Liver (tissue), 9 donors: ENCODE measurements around the gene APOB. TPM values are rescaled to one million over a fixed set of nuclear protein-coding genes. Genes with fewer than 3 reads are reported as not detected.

ENCODE experiments used
- DNase-seq: peaks from one replicate; pipeline ENCODE4 v3.0.0-alpha.2; 2017; ENCODE audit warnings: low spot score
- H3K27ac ChIP-seq, 2 donors: one replicate each; pipeline ENCODE4 v1.7.0; 2013; ENCODE audit warnings: inconsistent platforms in 2 of 2, low read length in 2 of 2, control low read depth in 1 of 2, low read depth in 1 of 2, mild to moderate bottlenecking in 1 of 2
- H3K27me3 ChIP-seq, 4 donors: one replicate each; pipeline versions ENCODE4 v1.6.1 to v1.7.0; 2013; ENCODE audit warnings: low read length in 3 of 4, inconsistent platforms in 1 of 4, mild to moderate bottlenecking in 1 of 4, moderate library complexity in 1 of 4; ENCODE audit not compliant: control insufficient read depth in 4 of 4, insufficient read depth in 4 of 4
- H3K36me3 ChIP-seq, 4 donors: one replicate each; pipeline versions ENCODE4 v1.6.1 to v1.7.0; 2013; ENCODE audit warnings: low read length in 3 of 4, mild to moderate bottlenecking in 3 of 4, low read depth in 1 of 4, moderate library complexity in 1 of 4; ENCODE audit not compliant: control insufficient read depth in 4 of 4, insufficient read depth in 3 of 4
- H3K4me1 ChIP-seq, 4 donors: one replicate each; pipeline versions ENCODE4 v1.6.1 to v1.7.0; 2013; ENCODE audit warnings: low read length in 3 of 4, mild to moderate bottlenecking in 3 of 4, moderate library complexity in 1 of 4; ENCODE audit not compliant: control insufficient read depth in 4 of 4, insufficient read depth in 4 of 4
- H3K4me3 ChIP-seq, 3 donors: one replicate each; pipeline versions ENCODE4 v1.6.1 to v1.7.0; 2013; ENCODE audit warnings: low read length in 3 of 3, control low read depth in 1 of 3, low read depth in 1 of 3, mild to moderate bottlenecking in 1 of 3
- H3K9ac ChIP-seq, 2 donors: one replicate each; pipeline ENCODE4 v1.7.0; 2013; ENCODE audit warnings: low read length in 2 of 2, mild to moderate bottlenecking in 2 of 2, moderate library complexity in 2 of 2, control low read depth in 1 of 2, low read depth in 1 of 2
- H3K9me3 ChIP-seq, 4 donors: one replicate each; pipeline versions ENCODE4 v1.6.1 to v1.7.0; 2013; ENCODE audit warnings: low read length in 3 of 4; ENCODE audit not compliant: control insufficient read depth in 4 of 4
- ATF3 ChIP-seq: IDR thresholded peaks from 2 replicates; pipeline ENCODE4 v1.6.1; 2016; ENCODE audit warnings: antibody characterized with exemption
- CTCF ChIP-seq: fragments of 150-350 bp; IDR thresholded peaks from 2 replicates; pipeline ENCODE4 v1.5.1; 2017; ENCODE audit warnings: improper control_type of control experiment, low read depth, low read length; ENCODE audit not compliant: missing input control
- EGR1 ChIP-seq, 2 donors: IDR thresholded peaks; 2 replicates each; pipeline ENCODE4 v1.6.1; 2016 to 2018; ENCODE audit warnings: antibody characterized with exemption in 2 of 2, low read depth in 2 of 2
- FOXA1 ChIP-seq: IDR thresholded peaks from 2 replicates; pipeline ENCODE4 v1.6.1; 2016; ENCODE audit warnings: antibody characterized with exemption
- GABPA ChIP-seq, 2 donors: IDR thresholded peaks in 1 of 2; conservative IDR thresholded peaks in 1 of 2; 2 replicates each; pipeline ENCODE4 v1.6.1; 2016; ENCODE audit warnings: antibody characterized with exemption in 2 of 2, mild to moderate bottlenecking in 1 of 2, moderate library complexity in 1 of 2
- HNF4A ChIP-seq, 2 donors: conservative IDR thresholded peaks; 2 replicates each; pipeline ENCODE4 v1.6.1; 2016; ENCODE audit warnings: antibody characterized with exemption in 2 of 2, mild to moderate bottlenecking in 2 of 2
- HNF4G ChIP-seq: IDR thresholded peaks from 2 replicates; pipeline ENCODE4 v1.6.1; 2016; ENCODE audit warnings: antibody characterized with exemption
- JUND ChIP-seq, 2 donors: IDR thresholded peaks; 2 replicates each; pipeline ENCODE4 v1.6.1; 2016; ENCODE audit warnings: antibody characterized with exemption in 2 of 2
- NR2F2 ChIP-seq: IDR thresholded peaks from 2 replicates; pipeline ENCODE4 v1.6.1; 2016; ENCODE audit warnings: antibody characterized with exemption
- RAD21 ChIP-seq, 2 donors: IDR thresholded peaks; 2 replicates each; pipeline ENCODE4 v1.6.1; 2016; ENCODE audit warnings: antibody characterized with exemption in 2 of 2, mild to moderate bottlenecking in 2 of 2
- RXRA ChIP-seq, 2 donors: IDR thresholded peaks; 2 replicates each; pipeline ENCODE4 v1.6.1; 2017 to 2018; ENCODE audit warnings: antibody characterized with exemption in 2 of 2, mild to moderate bottlenecking in 1 of 2
- WGBS: extraction: QIAGEN DNeasy Blood & Tissue Kit; methylation state at CpG from one replicate; pipeline ENCODE4 v1.1.7; 2013; 5-methylcytosine and 5-hydroxymethylcytosine counted together
- polyA plus RNA-seq, 2 donors: library from polyadenylated mRNA; stranded (reverse) in 1 of 2; unstranded in 1 of 2; fragments of 200-250 nt in 1 of 2; fragments of >200 nt in 1 of 2; fragmentation: Nextera tagmentation in 1 of 2; extraction: Ambion mirVana in 1 of 2; gene quantifications; one replicate each; pipeline versions ENCODE4 v1.2.1 to v1.2.3, GENCODE V29; 2013 to 2015
- total RNA-seq, 2 donors: library from RNA; depleted of rRNA; stranded (reverse); fragments of >200 nt; gene quantifications; one replicate each; pipeline ENCODE4 v1.2.3, GENCODE V29; 2014
- TF ChIP-seq, protein P1 (sequence below): IDR thresholded peaks from 2 replicates; pipeline ENCODE4 v1.6.1; 2016; ENCODE audit warnings: antibody characterized with exemption, mild to moderate bottlenecking
- TF ChIP-seq, protein P2 (sequence below): IDR thresholded peaks from 2 replicates; pipeline ENCODE4 v1.6.1; 2016; ENCODE audit warnings: antibody characterized with exemption
- donor health status: healthy.
- donor health status: healthy.
- donor health status: healthy.
- donor health status: healthy.
- donor health status: healthy.

The APOB gene
- total and polyA plus RNA-seq, 4 donors: 431 to 2,949 (median 1,463) TPM

DNA sequence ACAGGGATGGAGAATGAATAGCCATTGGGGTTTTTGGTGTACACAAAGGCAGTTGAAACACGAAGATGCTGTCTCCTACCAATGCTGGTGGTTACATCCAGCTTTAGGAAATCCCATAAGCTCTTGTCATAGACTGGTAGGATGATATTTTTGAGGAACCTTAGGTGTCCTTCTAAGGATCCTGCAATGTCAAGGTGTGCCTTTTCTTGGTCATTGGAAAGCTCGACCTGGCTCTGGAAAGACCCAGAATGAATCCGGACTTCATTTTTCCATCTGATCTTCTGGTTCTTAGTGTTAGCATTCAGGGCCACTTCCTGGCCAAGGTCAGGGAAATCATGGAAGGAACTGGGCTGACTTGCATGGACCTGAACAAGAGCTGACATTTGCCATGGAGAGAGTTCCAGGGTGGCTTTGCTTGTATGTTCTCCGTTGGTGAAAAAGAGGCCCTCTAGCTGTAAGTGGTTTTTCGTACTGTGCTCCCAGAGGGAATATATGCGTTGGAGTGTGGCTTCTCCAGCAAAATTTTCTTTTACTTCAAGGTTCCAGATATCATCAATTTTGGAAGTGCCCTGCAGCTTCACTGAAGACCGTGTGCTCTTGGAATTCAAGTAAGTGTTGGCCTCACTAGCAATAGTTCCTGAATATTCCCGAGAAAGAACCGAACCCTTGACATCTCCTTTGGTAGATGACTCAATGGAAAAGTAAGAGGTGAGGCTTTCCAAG lies 38.0 kb downstream of the APOB start:
- Histone ChIP-seq H3K27me3 (no peaks in the 10 kb centered on the region), H3K36me3 (peaks cover 12 to 81% (median 70%) of the 10 kb centered on the region in 4 donors), H3K9me3 (no peaks in the 10 kb centered on the region), H3K4me3 (no peak overlapping the region), H3K4me1 (no peaks in the 10 kb centered on the region), H3K27ac (no peak overlapping the region), H3K9ac (no peak overlapping the region)
- no peak for DNase-seq
- WGBS: 91% methylated on average over 9 of the region's 9 CpGs
- peak in 1 of 2 donors; percentile 61 for TF ChIP-seq JUND (IDR thresholded peaks at IDR 0.05)
- TF ChIP-seq GABPA (IDR thresholded peaks at IDR 0.05 in 1 of 2, conservative IDR thresholded peaks at IDR 0.05 in 1 of 2): no peak
- TF ChIP-seq CTCF: no peak
- TF ChIP-seq, protein P1, sequence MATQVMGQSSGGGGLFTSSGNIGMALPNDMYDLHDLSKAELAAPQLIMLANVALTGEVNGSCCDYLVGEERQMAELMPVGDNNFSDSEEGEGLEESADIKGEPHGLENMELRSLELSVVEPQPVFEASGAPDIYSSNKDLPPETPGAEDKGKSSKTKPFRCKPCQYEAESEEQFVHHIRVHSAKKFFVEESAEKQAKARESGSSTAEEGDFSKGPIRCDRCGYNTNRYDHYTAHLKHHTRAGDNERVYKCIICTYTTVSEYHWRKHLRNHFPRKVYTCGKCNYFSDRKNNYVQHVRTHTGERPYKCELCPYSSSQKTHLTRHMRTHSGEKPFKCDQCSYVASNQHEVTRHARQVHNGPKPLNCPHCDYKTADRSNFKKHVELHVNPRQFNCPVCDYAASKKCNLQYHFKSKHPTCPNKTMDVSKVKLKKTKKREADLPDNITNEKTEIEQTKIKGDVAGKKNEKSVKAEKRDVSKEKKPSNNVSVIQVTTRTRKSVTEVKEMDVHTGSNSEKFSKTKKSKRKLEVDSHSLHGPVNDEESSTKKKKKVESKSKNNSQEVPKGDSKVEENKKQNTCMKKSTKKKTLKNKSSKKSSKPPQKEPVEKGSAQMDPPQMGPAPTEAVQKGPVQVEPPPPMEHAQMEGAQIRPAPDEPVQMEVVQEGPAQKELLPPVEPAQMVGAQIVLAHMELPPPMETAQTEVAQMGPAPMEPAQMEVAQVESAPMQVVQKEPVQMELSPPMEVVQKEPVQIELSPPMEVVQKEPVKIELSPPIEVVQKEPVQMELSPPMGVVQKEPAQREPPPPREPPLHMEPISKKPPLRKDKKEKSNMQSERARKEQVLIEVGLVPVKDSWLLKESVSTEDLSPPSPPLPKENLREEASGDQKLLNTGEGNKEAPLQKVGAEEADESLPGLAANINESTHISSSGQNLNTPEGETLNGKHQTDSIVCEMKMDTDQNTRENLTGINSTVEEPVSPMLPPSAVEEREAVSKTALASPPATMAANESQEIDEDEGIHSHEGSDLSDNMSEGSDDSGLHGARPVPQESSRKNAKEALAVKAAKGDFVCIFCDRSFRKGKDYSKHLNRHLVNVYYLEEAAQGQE: no peak
- TF ChIP-seq RAD21 (IDR thresholded peaks at IDR 0.05): no peak
- TF ChIP-seq HNF4A (conservative IDR thresholded peaks at IDR 0.05): no peak
- no peak for TF ChIP-seq ATF3
- TF ChIP-seq, protein P2, sequence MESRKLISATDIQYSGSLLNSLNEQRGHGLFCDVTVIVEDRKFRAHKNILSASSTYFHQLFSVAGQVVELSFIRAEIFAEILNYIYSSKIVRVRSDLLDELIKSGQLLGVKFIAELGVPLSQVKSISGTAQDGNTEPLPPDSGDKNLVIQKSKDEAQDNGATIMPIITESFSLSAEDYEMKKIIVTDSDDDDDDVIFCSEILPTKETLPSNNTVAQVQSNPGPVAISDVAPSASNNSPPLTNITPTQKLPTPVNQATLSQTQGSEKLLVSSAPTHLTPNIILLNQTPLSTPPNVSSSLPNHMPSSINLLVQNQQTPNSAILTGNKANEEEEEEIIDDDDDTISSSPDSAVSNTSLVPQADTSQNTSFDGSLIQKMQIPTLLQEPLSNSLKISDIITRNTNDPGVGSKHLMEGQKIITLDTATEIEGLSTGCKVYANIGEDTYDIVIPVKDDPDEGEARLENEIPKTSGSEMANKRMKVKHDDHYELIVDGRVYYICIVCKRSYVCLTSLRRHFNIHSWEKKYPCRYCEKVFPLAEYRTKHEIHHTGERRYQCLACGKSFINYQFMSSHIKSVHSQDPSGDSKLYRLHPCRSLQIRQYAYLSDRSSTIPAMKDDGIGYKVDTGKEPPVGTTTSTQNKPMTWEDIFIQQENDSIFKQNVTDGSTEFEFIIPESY: peak; percentile 0
- no peak for TF ChIP-seq HNF4G

DNA sequence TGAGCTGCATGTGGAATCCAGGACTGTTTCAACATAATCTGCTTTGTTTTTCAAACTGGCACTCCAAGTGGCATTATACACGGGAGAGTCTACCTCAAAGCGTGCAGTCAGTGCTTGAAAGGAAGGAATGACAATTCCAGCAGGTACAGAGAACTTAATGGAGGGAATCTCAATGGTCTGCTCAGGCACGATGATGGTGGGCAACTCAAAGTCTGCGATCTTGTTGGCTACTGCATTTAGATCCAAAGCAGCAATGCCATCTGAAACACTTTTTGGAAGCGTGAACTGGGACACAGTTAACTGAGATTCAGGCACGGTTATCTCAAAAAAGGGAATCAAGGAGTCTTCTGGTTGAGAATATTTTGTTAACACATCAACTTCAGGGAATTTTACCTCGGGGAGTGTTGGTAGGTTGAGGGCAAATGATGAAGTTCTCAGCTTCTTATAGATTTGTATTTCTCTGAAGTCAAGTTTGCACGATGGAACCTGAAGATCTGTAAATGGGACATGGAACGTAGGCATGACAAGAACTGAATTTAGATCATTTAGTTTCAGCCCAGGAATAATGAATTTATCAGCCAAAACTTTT lies 38.7 kb downstream of the APOB start:
- WGBS: 76% methylated on average over 9 of the region's 9 CpGs
- no peak overlapping the region for H3K4me3 ChIP-seq

More for the DNA sequence above, 38.7 kb downstream of the APOB start:
- Histone ChIP-seq H3K9me3 (no peaks in the 10 kb centered on the region), H3K9ac (no peak overlapping the region), H3K36me3 (peaks cover 11 to 75% (median 64%) of the 10 kb centered on the region in 4 donors), H3K27me3 (no peaks in the 10 kb centered on the region), H3K27ac (no peak overlapping the region), H3K4me1 (no peaks in the 10 kb centered on the region)
- TF ChIP-seq EGR1 (IDR thresholded peaks at IDR 0.05; ENCODE audit: low read depth in 2 of 2) (no peak), FOXA1 (no peak), HNF4A (conservative IDR thresholded peaks at IDR 0.05) (no peak), NR2F2 (no peak), RXRA (IDR thresholded peaks at IDR 0.05) (no peak), ATF3 (no peak), RAD21 (IDR thresholded peaks at IDR 0.05) (no peak)
- TF ChIP-seq, protein P2: peak; percentile 45
- TF ChIP-seq, protein P1: no peak
- no peak for DNase-seq
